ENCODE results near the gene CCDC97. TPM values are rescaled to one million over a fixed set of nuclear protein-coding genes. Genes with fewer than 3 reads are reported as not detected.

The CCDC97 gene
- polyA plus RNA-seq, 1 donor from 2014 or later = 4.9 TPM

GRCh38 chr19:41304706-41305483, 5.1 kb upstream of the CCDC97 start:
- no peaks in the 10 kb centered on the region for H3K9me3 ChIP-seq (ENCODE audit: low read length)
- no peaks in the 10 kb centered on the region for H3F3A ChIP-seq (ENCODE audit: insufficient read depth, low read length, poor library complexity, severe bottlenecking)
- no peaks in the 10 kb centered on the region for H3K79me2 ChIP-seq (replicated peaks; ENCODE audit: insufficient read depth, low read length)
- H2AFZ ChIP-seq (ENCODE audit: low read depth, low read length) = no peak overlapping the region
- no peaks in the 10 kb centered on the region for H4K20me1 ChIP-seq (ENCODE audit: insufficient read depth)
- H3K36me3 ChIP-seq (ENCODE audit: insufficient read depth, low read length) = no peaks in the 10 kb centered on the region
- no peaks in the 10 kb centered on the region for H3K9me2 ChIP-seq (ENCODE audit: insufficient read depth, low read length)
- TF ChIP-seq POLR2AphosphoS5 (IDR thresholded peaks at IDR 0.05) (no peak), MXI1 (conservative IDR thresholded peaks at IDR 0.05; ENCODE audit: poor library complexity, severe bottlenecking) (no peak), CTCF (IDR thresholded peaks at IDR 0.05; ENCODE audit: poor library complexity, severe bottlenecking) (no peak), REST (IDR thresholded peaks at IDR 0.05; ENCODE audit: borderline replicate concordance) (no peak), SMC3 (conservative IDR thresholded peaks at IDR 0.05; ENCODE audit: poor library complexity) (no peak), EP300 (conservative IDR thresholded peaks at IDR 0.05; ENCODE audit: poor library complexity, severe bottlenecking) (no peak), EZH2 (IDR thresholded peaks at IDR 0.05; ENCODE audit: borderline replicate concordance, insufficient read depth, low read length, poor library complexity, severe bottlenecking) (no peak)
- no peak overlapping the region for H3K27ac ChIP-seq (ENCODE audit: low read length)
- no peak overlapping the region for H3K9ac ChIP-seq (ENCODE audit: low read length)
- no peaks in the 10 kb centered on the region for H3K27me3 ChIP-seq (ENCODE audit: insufficient read depth, low read depth, low read length)
- H3K4me3 ChIP-seq (ENCODE audit: low read length) = no peak overlapping the region
- no peak overlapping the region for H3K4me2 ChIP-seq (ENCODE audit: low read length)

- H3K9me2 ChIP-seq (ENCODE audit: insufficient read depth, low read length) = no peaks in the 10 kb centered on the region
- H3K27ac ChIP-seq (ENCODE audit: low read length) = no peak overlapping the region
- no peaks in the 10 kb centered on the region for H3K9me3 ChIP-seq (ENCODE audit: low read length)
- H2AFZ ChIP-seq (ENCODE audit: low read depth, low read length) = no peak overlapping the region
- H4K20me1 ChIP-seq (ENCODE audit: insufficient read depth) = no peaks in the 10 kb centered on the region
- H3K9ac ChIP-seq (ENCODE audit: low read length) = no peak overlapping the region
- TF ChIP-seq EP300 (conservative IDR thresholded peaks at IDR 0.05; ENCODE audit: poor library complexity, severe bottlenecking) (no peak), TAF1 (IDR thresholded peaks at IDR 0.05; ENCODE audit: low read depth) (no peak)
- H3K4me2 ChIP-seq (ENCODE audit: low read length) = no peak overlapping the region
- H3F3A ChIP-seq (ENCODE audit: insufficient read depth, low read length, poor library complexity, severe bottlenecking) = no peaks in the 10 kb centered on the region
- peaks cover 8% of the 10 kb centered on the region for H3K79me2 ChIP-seq (replicated peaks; ENCODE audit: insufficient read depth, low read length)
- no peaks in the 10 kb centered on the region for H3K27me3 ChIP-seq (ENCODE audit: insufficient read depth, low read depth, low read length)
- H3K4me3 ChIP-seq (ENCODE audit: low read length) = no peak overlapping the region
- no peaks in the 10 kb centered on the region for H3K36me3 ChIP-seq (ENCODE audit: insufficient read depth, low read length)
Measured at GRCh38 chr19:41305927-41306793, 3.8 kb upstream of the CCDC97 start.

All from neural cell (in vitro differentiated cells).